HG03159 (cell line): ENCODE data around the gene IL1A.

ENCODE experiments used
- ATAC-seq: cut with Tn5 transposase; IDR thresholded peaks from one replicate; pipeline ENCODE4 v1.9.1; 2021; ENCODE audit warnings: mild to moderate bottlenecking, moderate library complexity; ENCODE audit not compliant: unreplicated experiment

Gene IL1A

GRCh38 chr2:112764071-112765044 lies 19.9 kb downstream of the IL1A start, which contains the start of gene CKAP2L:
Gene CKAP2L (minus strand): TSS chr2:112764609. CDS start chr2:112764598, 11 bp downstream.
- ATAC-seq = peak; percentile 99

- no peak for ATAC-seq
These were observed 22.0 kb downstream of the IL1A start for GRCh38 chr2:112762276-112762675.

GRCh38 chr2:112760149-112760548 lies 24.1 kb downstream of the IL1A start:
- no peak for ATAC-seq

GRCh38 chr2:112758711-112759110 lies 25.6 kb downstream of the IL1A start:
- no peak for ATAC-seq

GRCh38 chr2:112757265-112757664 lies 27.0 kb downstream of the IL1A start:
- no peak for ATAC-seq

- ATAC-seq = no peak
These were observed 28.1 kb downstream of the IL1A start for GRCh38 chr2:112756207-112756606.

GRCh38 chr2:112755444-112755843 lies 28.8 kb downstream of the IL1A start:
- no peak for ATAC-seq

GRCh38 chr2:112754564-112754963 lies 29.7 kb downstream of the IL1A start:
- ATAC-seq = no peak

GRCh38 chr2:112752667-112753066 lies 31.6 kb downstream of the IL1A start:
- ATAC-seq = no peak

GRCh38 chr2:112751451-112752197 lies 32.7 kb downstream of the IL1A start:
- ATAC-seq = no peak

GRCh38 chr2:112750560-112750843 lies 33.8 kb downstream of the IL1A start:
- no peak for ATAC-seq

GRCh38 chr2:112749755-112750559 lies 34.3 kb downstream of the IL1A start:
- ATAC-seq = peak; percentile 72

- ATAC-seq = no peak
These were observed 43.8 kb downstream of the IL1A start for GRCh38 chr2:112740527-112740926.

- ATAC-seq = no peak
These were observed 46.6 kb downstream of the IL1A start for GRCh38 chr2:112737542-112738232.

GRCh38 chr2:112733871-112734270 lies 50.4 kb downstream of the IL1A start:
- no peak for ATAC-seq

GRCh38 chr2:112733456-112733855 lies 50.8 kb downstream of the IL1A start:
- no peak for ATAC-seq

GRCh38 chr2:112731479-112731878 lies 52.8 kb downstream of the IL1A start:
- no peak for ATAC-seq

GRCh38 chr2:112730791-112731190 lies 53.5 kb downstream of the IL1A start:
- ATAC-seq = no peak

GRCh38 chr2:112730216-112730615 lies 54.1 kb downstream of the IL1A start:
- no peak for ATAC-seq

GRCh38 chr2:112728378-112729175 lies 55.7 kb downstream of the IL1A start:
- no peak for ATAC-seq
